ENCODE results near the gene HOXA6.

HOXA6 gene

GRCh38 chr7:27161214-27161720, 13.7 kb upstream of the HOXA6 start:
- no peak for DNase-seq

GRCh38 chr7:27160546-27161213, 13.1 kb upstream of the HOXA6 start:
- DNase-seq = peak; percentile 75

GRCh38 chr7:27160145-27160545, 12.6 kb upstream of the HOXA6 start:
- DNase-seq = no peak

- no peak for DNase-seq
These were observed 11.9 kb upstream of the HOXA6 start for GRCh38 chr7:27159266-27160144.

- DNase-seq = no peak
These were observed 11.1 kb upstream of the HOXA6 start for GRCh38 chr7:27158436-27159265.

GRCh38 chr7:27157702-27158431, 10.3 kb upstream of the HOXA6 start:
- DNase-seq = no peak

GRCh38 chr7:27156916-27157701, 9.5 kb upstream of the HOXA6 start:
- DNase-seq = no peak

GRCh38 chr7:27156508-27156898, 8.9 kb upstream of the HOXA6 start, which contains the start of gene HOXA7:
Gene HOXA7 (minus strand): TSS chr7:27156675. CDS start chr7:27156545, 130 bp downstream.
- no peak for DNase-seq

- DNase-seq = no peak
These were observed 8.4 kb upstream of the HOXA6 start for GRCh38 chr7:27155816-27156507.

GRCh38 chr7:27154901-27155815, 7.6 kb upstream of the HOXA6 start:
- no peak for DNase-seq

- no peak for DNase-seq
These were observed 6.8 kb upstream of the HOXA6 start for GRCh38 chr7:27154369-27154768.

GRCh38 chr7:27153526-27153925, 6.0 kb upstream of the HOXA6 start:
- no peak for DNase-seq

- DNase-seq = no peak
These were observed 5.4 kb upstream of the HOXA6 start for GRCh38 chr7:27152816-27153442.

GRCh38 chr7:27151931-27152815, 4.6 kb upstream of the HOXA6 start, which contains the start of gene HOXA3:
Gene HOXA3 (minus strand): TSS chr7:27152583. CDS start chr7:27110640, 41,943 bp downstream.
- DNase-seq = no peak

- DNase-seq = no peak
These were observed 3.9 kb upstream of the HOXA6 start for GRCh38 chr7:27151341-27151930.

GRCh38 chr7:27150568-27151340, 3.2 kb upstream of the HOXA6 start:
- DNase-seq = peak; percentile 74
